ENCODE data around the gene AP4S1. TPM values are rescaled to one million over a fixed set of nuclear protein-coding genes. Genes with fewer than 3 reads are reported as not detected.

AP4S1 gene
- total RNA-seq, 4 donors from 2014 or later, result 6.0 to 15.0 (median 10.5) TPM

- no peak for TF ChIP-seq POLR2A (IDR thresholded peaks at IDR 0.05)
- no peak for TF ChIP-seq CTCF (IDR thresholded peaks at IDR 0.05)
- intact Hi-C loops (cut with DNase I; ENCODE audit: low total_unique reads), result no loop called here
- no peak overlapping the region for H3K4me3 ChIP-seq (ENCODE audit: low read depth, poor library complexity, severe bottlenecking)
- no peak for DNase-seq (ENCODE audit: low spot score in 2 of 2)
- WGBS, 2 donors, result 90 to 98% methylated on average over 3 of the region's 3 CpGs
These were observed 3.8 kb downstream of the AP4S1 start for GRCh38 chr14:31029016-31029970.

GRCh38 chr14:31030469-31030868 is 5.0 kb downstream of the AP4S1 start:
- WGBS, 2 donors, result 86 to 95% methylated on average over 5 of the region's 5 CpGs
- no peak overlapping the region for H3K4me3 ChIP-seq (ENCODE audit: low read depth, poor library complexity, severe bottlenecking)
- TF ChIP-seq CTCF (IDR thresholded peaks at IDR 0.05), result no peak
- no peak for TF ChIP-seq POLR2A (IDR thresholded peaks at IDR 0.05)
- no peak for DNase-seq (ENCODE audit: low spot score in 2 of 2)
- intact Hi-C loops (cut with DNase I; ENCODE audit: low total_unique reads), result no loop called here

- intact Hi-C loops (cut with DNase I; ENCODE audit: low total_unique reads), result no loop called here
- 99 to 100% methylated on average over 4 of the region's 4 CpGs for WGBS, 2 donors
- H3K4me3 ChIP-seq (ENCODE audit: low read depth, poor library complexity, severe bottlenecking), result no peak overlapping the region
- no peak for TF ChIP-seq POLR2A (IDR thresholded peaks at IDR 0.05)
- TF ChIP-seq CTCF (IDR thresholded peaks at IDR 0.05), result no peak
- no peak for DNase-seq (ENCODE audit: low spot score in 2 of 2)
These were observed 11.1 kb downstream of the AP4S1 start for GRCh38 chr14:31036552-31036951.

- DNase-seq (ENCODE audit: low spot score in 2 of 2), result no peak
- no peak for TF ChIP-seq POLR2A (IDR thresholded peaks at IDR 0.05)
- TF ChIP-seq CTCF (IDR thresholded peaks at IDR 0.05), result no peak
- intact Hi-C loops (cut with DNase I; ENCODE audit: low total_unique reads), result no loop called here
- WGBS, 2 donors, result 79 to 89% methylated on average over 1 of the region's 1 CpG
- H3K4me3 ChIP-seq (ENCODE audit: low read depth, poor library complexity, severe bottlenecking), result no peak overlapping the region
These were observed 12.3 kb downstream of the AP4S1 start for GRCh38 chr14:31037709-31038221.

GRCh38 chr14:31038521-31039166 is 13.2 kb downstream of the AP4S1 start:
- no peak for DNase-seq (ENCODE audit: low spot score in 2 of 2)
- intact Hi-C loops (cut with DNase I; ENCODE audit: low total_unique reads), result no loop called here
- no peak overlapping the region for H3K4me3 ChIP-seq (ENCODE audit: low read depth, poor library complexity, severe bottlenecking)
- TF ChIP-seq CTCF (IDR thresholded peaks at IDR 0.05) (no peak), POLR2A (IDR thresholded peaks at IDR 0.05) (no peak)
- 49 to 54% methylated on average over 3 of the region's 3 CpGs for WGBS, 2 donors
